ENCODE data around the gene EDN2.

GRCh38 chr1:41454406-41454805 is 30.1 kb downstream of the EDN2 start:
- no peak for TF ChIP-seq CTCF (IDR thresholded peaks at IDR 0.05)
- TF ChIP-seq POLR2A (IDR thresholded peaks at IDR 0.05): no peak
- TF ChIP-seq POLR2AphosphoS5 (IDR thresholded peaks at IDR 0.05): no peak
- TF ChIP-seq EP300 (IDR thresholded peaks at IDR 0.05): no peak

Data from suprapubic skin (tissue), 4 donors.